GM13976 (cell line): Measurements from ENCODE around the gene PLEKHM3.

Source experiments
- DNase-seq: peaks from one replicate; pipeline ENCODE4 v3.0.0; 2012; ENCODE audit warnings: low spot score
- in situ Hi-C: fragments of 300-500 bp; cut with MboI; formaldehyde crosslinking; loops from one replicate; pipeline ENCODE4 v1.12.0; 2022; ENCODE audit warnings: low sequenced_read_pairs, mixed read lengths, inconsistent platforms; ENCODE audit not compliant: unreplicated experiment
- TF ChIP-seq, protein P1 (sequence below): IDR thresholded peaks from 2 replicates; pipeline ENCODE4 v1.5.1; 2012; ENCODE audit warnings: borderline replicate concordance, mild to moderate bottlenecking; ENCODE audit not compliant: insufficient read depth; ENCODE audit errors: extremely low read depth, missing control alignments, control extremely low read depth

PLEKHM3 gene

DNA sequence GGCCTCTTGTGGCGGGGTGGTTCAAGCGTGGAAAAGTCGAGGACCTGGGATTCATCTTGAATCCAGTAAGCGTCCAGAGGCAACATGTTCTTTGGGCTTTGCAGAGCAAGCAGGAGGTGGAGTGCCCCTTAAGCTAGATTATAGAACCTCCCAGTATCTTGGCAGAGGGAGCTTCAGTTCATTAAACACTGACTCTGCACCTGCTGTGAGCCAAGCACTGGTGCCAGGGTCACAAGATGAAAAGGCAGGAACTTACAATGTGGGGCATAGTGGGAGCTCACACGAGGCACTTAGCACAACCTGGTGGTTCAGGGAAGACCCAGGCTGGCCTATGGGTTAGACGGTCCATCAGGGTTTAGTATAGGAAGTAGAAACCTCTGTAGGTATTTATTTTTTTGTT lies 248.2 kb downstream of the PLEKHM3 start:
- TF ChIP-seq, protein P1, sequence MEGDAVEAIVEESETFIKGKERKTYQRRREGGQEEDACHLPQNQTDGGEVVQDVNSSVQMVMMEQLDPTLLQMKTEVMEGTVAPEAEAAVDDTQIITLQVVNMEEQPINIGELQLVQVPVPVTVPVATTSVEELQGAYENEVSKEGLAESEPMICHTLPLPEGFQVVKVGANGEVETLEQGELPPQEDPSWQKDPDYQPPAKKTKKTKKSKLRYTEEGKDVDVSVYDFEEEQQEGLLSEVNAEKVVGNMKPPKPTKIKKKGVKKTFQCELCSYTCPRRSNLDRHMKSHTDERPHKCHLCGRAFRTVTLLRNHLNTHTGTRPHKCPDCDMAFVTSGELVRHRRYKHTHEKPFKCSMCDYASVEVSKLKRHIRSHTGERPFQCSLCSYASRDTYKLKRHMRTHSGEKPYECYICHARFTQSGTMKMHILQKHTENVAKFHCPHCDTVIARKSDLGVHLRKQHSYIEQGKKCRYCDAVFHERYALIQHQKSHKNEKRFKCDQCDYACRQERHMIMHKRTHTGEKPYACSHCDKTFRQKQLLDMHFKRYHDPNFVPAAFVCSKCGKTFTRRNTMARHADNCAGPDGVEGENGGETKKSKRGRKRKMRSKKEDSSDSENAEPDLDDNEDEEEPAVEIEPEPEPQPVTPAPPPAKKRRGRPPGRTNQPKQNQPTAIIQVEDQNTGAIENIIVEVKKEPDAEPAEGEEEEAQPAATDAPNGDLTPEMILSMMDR: no peak
- DNase-seq: no peak
- in situ Hi-C loops: no loop called here

DNA sequence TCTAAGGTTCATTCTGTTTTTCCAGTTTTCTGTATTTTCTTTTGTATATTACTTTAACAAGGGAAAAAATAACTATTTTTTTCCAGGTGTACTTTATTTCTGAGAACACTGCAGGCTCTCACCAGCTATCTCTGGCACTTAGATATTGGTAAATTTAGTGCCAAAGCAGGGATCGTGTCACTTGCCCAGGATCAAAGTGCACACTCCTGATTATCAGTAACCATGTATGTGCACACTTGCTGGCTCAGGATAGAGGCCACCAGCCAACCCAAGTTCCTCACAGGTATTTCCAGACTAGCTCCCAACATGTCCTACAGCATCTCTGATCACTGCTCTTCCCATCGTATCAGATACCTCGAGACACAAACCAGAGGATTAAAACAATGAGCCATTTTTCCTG lies 249.9 kb downstream of the PLEKHM3 start:
- TF ChIP-seq, protein P1: no peak

DNA sequence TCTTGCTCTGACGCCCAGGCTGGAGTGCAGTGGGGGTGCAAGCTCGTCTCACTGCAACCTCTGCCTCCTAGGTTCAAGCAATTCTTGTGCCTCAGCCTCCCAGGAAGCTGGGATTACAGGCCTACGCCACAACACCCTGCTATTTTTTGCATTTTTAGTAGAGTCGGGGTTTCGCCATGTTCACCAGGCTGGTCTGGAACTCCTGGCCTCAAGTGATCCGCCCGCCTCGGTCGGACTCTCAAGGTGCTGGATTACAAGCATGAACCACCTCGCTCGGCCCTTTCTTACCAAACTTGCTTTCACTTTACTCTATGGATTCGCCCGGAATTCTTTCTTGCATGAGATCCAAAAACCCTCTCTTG lies 252.5 kb downstream of the PLEKHM3 start:
- in situ Hi-C loops: no loop called here
- TF ChIP-seq, protein P1: no peak
- DNase-seq: no peak

More for the DNA sequence above, 249.9 kb downstream of the PLEKHM3 start:
- no peak for DNase-seq
- in situ Hi-C loops: no loop called here

DNA sequence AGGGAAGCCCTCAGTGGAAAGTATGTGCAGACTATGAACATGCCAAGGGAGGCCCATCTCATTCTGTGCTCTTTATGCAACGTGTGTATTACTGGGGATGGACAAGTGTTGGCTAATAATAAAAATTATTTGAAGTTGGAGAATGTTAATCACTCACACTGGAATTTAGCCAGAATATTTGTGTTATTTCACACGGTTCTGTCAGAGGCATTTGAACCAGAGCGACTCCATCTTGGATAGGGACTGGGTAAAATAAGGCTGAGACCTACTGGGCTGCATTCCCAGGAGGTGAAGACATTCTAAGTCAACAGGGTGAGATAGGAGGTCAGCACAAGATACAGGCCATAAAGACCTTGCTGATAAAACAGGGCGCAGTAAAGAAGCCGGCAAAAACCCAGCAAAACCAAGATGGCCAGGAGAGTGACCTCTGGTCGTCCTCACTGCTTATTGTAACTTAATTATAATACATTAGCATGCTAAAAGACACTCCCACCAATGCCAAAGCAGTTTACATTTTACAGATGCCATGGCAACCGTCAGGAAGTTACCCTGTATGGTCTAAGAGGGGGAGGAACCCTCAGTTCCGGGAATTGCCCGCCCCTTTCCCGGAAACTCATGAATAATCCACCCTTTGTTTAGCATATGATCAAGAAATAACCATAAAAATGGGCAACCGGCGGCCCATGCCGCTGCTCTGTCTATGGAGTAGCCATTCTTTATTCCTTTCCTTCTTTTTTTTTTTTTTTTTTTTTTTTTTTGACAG lies 253.1 kb downstream of the PLEKHM3 start:
- in situ Hi-C loops: no loop called here
- TF ChIP-seq, protein P1: no peak
- DNase-seq: no peak

DNA sequence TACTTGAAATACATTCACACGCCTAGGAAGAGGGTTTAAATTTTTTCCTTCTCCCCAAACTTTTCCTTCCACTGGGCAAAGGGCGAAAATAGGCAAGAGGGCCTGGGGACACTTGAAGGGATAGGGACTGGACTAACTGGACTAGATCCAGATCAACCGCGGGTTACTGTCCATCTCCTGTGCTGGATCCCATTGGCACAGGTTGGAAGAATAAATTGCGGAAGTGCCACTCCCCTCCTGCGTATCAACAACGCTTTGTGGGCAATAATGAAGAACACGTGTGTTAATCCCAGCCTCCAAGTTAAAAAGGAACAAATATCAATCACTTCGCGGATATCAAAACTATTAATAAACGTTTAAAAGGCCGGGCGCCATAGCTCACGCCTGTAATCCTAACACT lies 253.9 kb downstream of the PLEKHM3 start:
- TF ChIP-seq, protein P1: no peak
- DNase-seq: no peak
- in situ Hi-C loops: no loop called here
